CD8-positive, alpha-beta memory T cell (primary cell): ENCODE data around the gene PDCD2L. TPM values are rescaled to one million over a fixed set of nuclear protein-coding genes. Genes with fewer than 3 reads are reported as not detected.

Experiments used
- CTCF ChIA-PET: fragments of 350-600 bp; sonication (Branson Sonifier 250); formaldehyde crosslinking; loops from one replicate; lab custom pipeline; 2021; ENCODE audit warnings: antibody characterized with exemption; lab: Charles Lee
- POLR2A ChIA-PET: fragments of 350-600 bp; sonication (Branson Sonifier 250); formaldehyde crosslinking; loops from one replicate; lab custom pipeline; 2021; ENCODE audit warnings: antibody characterized with exemption; lab: Charles Lee
- DNase-seq, 5 donors: peaks; one replicate each; pipeline versions ENCODE4 v3.0.0 to v3.0.0-alpha.2; 2020 to 2022; ENCODE audit warnings: mixed read lengths in 1 of 5
- H3K27ac ChIP-seq: one replicate; pipeline ENCODE4 v1.7.0; 2013; ENCODE audit warnings: low read depth, mild to moderate bottlenecking, low read length, moderate library complexity
- H3K27me3 ChIP-seq: 2 replicates; pipeline ENCODE4 v1.7.0; 2013; ENCODE audit warnings: low read length, mild to moderate bottlenecking; ENCODE audit not compliant: insufficient read depth, poor library complexity, severe bottlenecking
- H3K36me3 ChIP-seq: 2 replicates; pipeline ENCODE4 v1.7.0; 2013; ENCODE audit warnings: mild to moderate bottlenecking, low read length, moderate library complexity; ENCODE audit not compliant: insufficient read depth
- H3K4me1 ChIP-seq: 2 replicates; pipeline ENCODE4 v1.7.0; 2013; ENCODE audit warnings: mild to moderate bottlenecking, low read length, moderate library complexity; ENCODE audit not compliant: insufficient read depth
- H3K4me3 ChIP-seq: 2 replicates; pipeline ENCODE4 v1.7.0; 2013; ENCODE audit warnings: mild to moderate bottlenecking, low read length
- H3K9me3 ChIP-seq: 2 replicates; pipeline ENCODE4 v1.7.0; 2013; ENCODE audit warnings: mild to moderate bottlenecking, low read length
- H3K27ac Mint-ChIP-seq, 8 donors: one replicate each; pipeline ENCODE4 v1.8.0; 2020 to 2021; ENCODE audit warnings: mixed read lengths in 8 of 8, mild to moderate bottlenecking in 6 of 8, inconsistent platforms in 3 of 8, moderate library complexity in 3 of 8
- H3K27me3 Mint-ChIP-seq, 2 donors: one replicate each; pipeline ENCODE4 v1.8.0; 2020 to 2021; ENCODE audit warnings: mixed read lengths in 2 of 2, mild to moderate bottlenecking in 1 of 2, moderate library complexity in 1 of 2
- H3K36me3 Mint-ChIP-seq, 3 donors: one replicate each; pipeline ENCODE4 v1.8.0; 2020 to 2021; ENCODE audit warnings: mixed read lengths in 3 of 3, inconsistent platforms in 1 of 3, mild to moderate bottlenecking in 1 of 3
- H3K4me1 Mint-ChIP-seq, 3 donors: one replicate each; pipeline ENCODE4 v1.8.0; 2020 to 2021; ENCODE audit warnings: mixed read lengths in 3 of 3, inconsistent platforms in 1 of 3, mild to moderate bottlenecking in 1 of 3
- H3K4me3 Mint-ChIP-seq, 7 donors: one replicate each; pipeline ENCODE4 v1.8.0; 2020 to 2021; ENCODE audit warnings: mixed read lengths in 7 of 7, mild to moderate bottlenecking in 6 of 7, moderate library complexity in 4 of 7, inconsistent platforms in 2 of 7
- H3K9me3 Mint-ChIP-seq, 5 donors: one replicate each; pipeline ENCODE4 v1.8.0; 2020 to 2022; ENCODE audit warnings: mixed read lengths in 5 of 5, mild to moderate bottlenecking in 3 of 5, moderate library complexity in 2 of 5, inconsistent platforms in 1 of 5
- polyA plus RNA-seq: library from polyadenylated mRNA; unstranded; fragments of 300-500 nt; fragmentation: Illumina TruSeq; gene quantifications from one replicate; pipeline ENCODE4 v1.2.3, GENCODE V29; 2021
- total RNA-seq, 2 experiments: library from RNA; stranded (reverse); gene quantifications; one replicate each; pipeline ENCODE4 v1.2.3, GENCODE V29; 2021

Gene PDCD2L
- total and polyA plus RNA-seq, 3 experiments from 2014 or later: 19.9 to 46.2 (median 40.0) TPM

DNA sequence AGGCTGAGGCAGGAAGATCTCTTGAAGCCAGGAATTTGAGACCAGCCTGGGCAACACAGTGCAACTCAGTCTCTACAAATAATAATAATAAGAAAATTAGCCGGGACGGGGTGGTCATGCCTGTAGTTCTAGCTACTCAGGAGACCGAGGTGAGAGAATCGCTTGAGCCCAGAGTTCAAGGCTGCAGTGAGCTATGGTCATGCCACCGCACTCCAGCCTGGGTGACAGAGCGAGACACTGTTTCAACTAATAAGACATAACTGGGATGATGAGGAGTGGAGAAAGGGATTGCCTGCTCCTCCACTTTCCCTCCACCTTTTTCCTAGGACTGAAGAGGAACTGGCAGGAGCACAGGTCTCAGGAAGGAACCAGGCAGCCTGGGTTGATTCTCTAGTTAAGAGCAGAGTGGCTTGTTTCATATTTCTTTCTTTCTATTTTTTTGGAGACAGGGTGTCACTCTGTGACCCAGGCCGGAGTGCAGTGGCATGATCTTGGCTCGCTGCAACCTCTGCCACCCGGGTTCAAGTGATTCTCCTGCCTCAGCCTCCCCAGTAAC lies 43.8 kb upstream of the PDCD2L start:
- no peak for DNase-seq
- H3K36me3 Mint-ChIP-seq: peaks cover 0 to 1% (median 0%) of the 10 kb centered on the region in 3 donors
- H3K27ac ChIP-seq: peak overlapping the region; percentile 74
- peaks cover 27 to 32% (median 30%) of the 10 kb centered on the region in 3 donors for H3K4me1 Mint-ChIP-seq
- no peak overlapping the region for H3K4me3 ChIP-seq
- H3K36me3 ChIP-seq: no peaks in the 10 kb centered on the region
- no peaks in the 10 kb centered on the region for H3K9me3 Mint-ChIP-seq
- peaks cover 24% of the 10 kb centered on the region for H3K4me1 ChIP-seq
- H3K9me3 ChIP-seq: no peaks in the 10 kb centered on the region
- no peaks in the 10 kb centered on the region for H3K27me3 Mint-ChIP-seq
- H3K27me3 ChIP-seq: no peaks in the 10 kb centered on the region
- ChIA-PET CTCF (no interaction called here), POLR2A (no interaction called here)
- peak overlapping the region; percentile 87 to 92 (median 90) for H3K4me3 Mint-ChIP-seq
- H3K27ac Mint-ChIP-seq: peak overlapping the region in 6 of 8 donors; percentile 85 to 97 (median 95)

DNA sequence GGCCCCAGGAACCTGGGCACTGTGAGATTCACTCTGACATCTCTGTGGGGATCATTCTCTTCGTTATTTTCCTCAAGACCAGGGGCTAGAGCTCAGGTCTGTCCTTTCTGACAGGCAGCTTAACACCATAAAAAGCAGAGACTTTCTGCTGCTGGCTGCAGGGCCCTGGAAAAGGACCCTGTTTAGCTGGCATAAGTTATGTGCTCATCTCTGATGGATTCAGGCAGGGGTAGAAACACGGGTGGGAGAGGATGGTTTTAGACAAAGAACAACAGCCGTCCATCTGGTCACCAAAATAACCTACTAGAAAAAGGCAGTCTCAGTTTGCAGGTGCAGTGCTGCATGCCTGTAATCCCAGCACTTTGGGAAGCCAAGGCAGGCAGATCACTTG lies 41.5 kb upstream of the PDCD2L start:
- Histone ChIP-seq H3K4me3 (no peak overlapping the region), H3K27ac (no peak overlapping the region), H3K4me1 (peaks cover 44% of the 10 kb centered on the region), H3K9me3 (no peaks in the 10 kb centered on the region), H3K36me3 (peaks cover 3% of the 10 kb centered on the region), H3K27me3 (no peaks in the 10 kb centered on the region)
- Mint-ChIP-seq H3K27me3 (no peaks in the 10 kb centered on the region), H3K27ac (peak overlapping the region in 2 of 8 donors; percentile 31 to 58), H3K4me1 (peaks cover 46 to 51% (median 48%) of the 10 kb centered on the region in 3 donors), H3K36me3 (peaks cover 0 to 17% (median 2%) of the 10 kb centered on the region in 3 donors), H3K4me3 (peak overlapping the region in 2 of 7 donors; percentile 1 to 95), H3K9me3 (no peaks in the 10 kb centered on the region)
- CTCF ChIA-PET: interaction anchor here (0.6 to 1.6 kb wide), 2 partner anchors 10 to 160 kb away, joined by 4 read pairs; no protein-coding TSS in a partner anchor
- DNase-seq: no peak
- POLR2A ChIA-PET: no interaction called here

DNA sequence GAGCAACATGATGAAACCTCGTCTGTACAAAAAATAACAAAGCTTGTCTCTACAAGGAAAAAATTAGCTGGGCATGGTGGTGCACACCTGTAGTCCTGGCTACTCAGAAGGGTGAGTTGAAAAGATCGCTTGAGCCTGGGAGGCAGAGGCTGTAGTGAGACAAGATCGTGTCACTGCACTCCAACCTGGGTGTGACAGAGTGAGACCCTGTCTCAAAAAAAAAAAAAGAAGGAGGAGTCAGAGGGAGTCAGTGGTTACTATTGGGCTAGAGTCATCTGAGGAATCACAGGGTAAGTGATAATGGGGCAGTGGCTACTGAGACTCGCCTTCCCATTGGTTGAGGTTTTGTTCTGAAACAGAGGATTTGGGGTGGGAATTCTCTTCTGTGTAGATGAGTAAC lies 41.1 kb upstream of the PDCD2L start:
- H3K36me3 ChIP-seq: peaks cover 7% of the 10 kb centered on the region
- CTCF ChIA-PET: interaction anchor here (0.6 to 1.6 kb wide), 2 partner anchors 11 to 161 kb away, joined by 4 read pairs; no protein-coding TSS in a partner anchor
- peak overlapping the region in 1 of 8 donors; percentile 58 for H3K27ac Mint-ChIP-seq
- H3K9me3 ChIP-seq: no peaks in the 10 kb centered on the region
- no peak overlapping the region for H3K27ac ChIP-seq
- H3K4me3 ChIP-seq: no peak overlapping the region
- no peaks in the 10 kb centered on the region for H3K27me3 Mint-ChIP-seq
- no peaks in the 10 kb centered on the region for H3K9me3 Mint-ChIP-seq
- peak overlapping the region in 3 of 7 donors; percentile 1 to 95 (median 55) for H3K4me3 Mint-ChIP-seq
- no peak for DNase-seq
- peaks cover 46% of the 10 kb centered on the region for H3K4me1 ChIP-seq
- peaks cover 45 to 53% (median 48%) of the 10 kb centered on the region in 3 donors for H3K4me1 Mint-ChIP-seq
- POLR2A ChIA-PET: no interaction called here
- no peaks in the 10 kb centered on the region for H3K27me3 ChIP-seq
- H3K36me3 Mint-ChIP-seq: peaks cover 0 to 20% (median 2%) of the 10 kb centered on the region in 3 donors

DNA sequence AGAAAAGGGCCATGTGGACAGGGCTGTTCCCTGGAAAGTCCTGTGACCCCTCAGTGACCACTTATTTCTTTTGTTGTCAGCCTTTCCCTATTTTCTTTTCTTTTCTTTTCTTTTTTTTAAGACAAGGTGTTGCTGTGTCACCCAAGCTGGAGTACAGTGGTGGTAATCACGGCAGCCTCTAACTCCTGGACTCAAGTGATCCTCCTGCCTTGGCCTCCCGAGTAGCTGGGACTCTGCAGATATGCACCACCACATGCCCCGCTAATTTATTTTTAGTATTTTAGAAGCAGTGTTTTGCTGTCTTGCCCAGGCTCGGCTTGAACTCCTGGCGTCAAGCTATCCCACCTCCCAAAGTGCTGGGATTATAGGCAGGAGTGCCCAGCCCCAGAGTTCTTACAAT lies 40.3 kb upstream of the PDCD2L start:
- H3K27me3 Mint-ChIP-seq: no peaks in the 10 kb centered on the region
- Histone ChIP-seq H3K27ac (peak overlapping the region; percentile 47), H3K4me1 (peaks cover 38% of the 10 kb centered on the region), H3K36me3 (peaks cover 15% of the 10 kb centered on the region), H3K4me3 (no peak overlapping the region), H3K27me3 (no peaks in the 10 kb centered on the region), H3K9me3 (no peaks in the 10 kb centered on the region)
- POLR2A ChIA-PET: no interaction called here
- H3K9me3 Mint-ChIP-seq: no peaks in the 10 kb centered on the region
- H3K4me1 Mint-ChIP-seq: peaks cover 40 to 49% (median 43%) of the 10 kb centered on the region in 3 donors
- H3K36me3 Mint-ChIP-seq: peaks cover 0 to 27% (median 2%) of the 10 kb centered on the region in 3 donors
- no peak for DNase-seq
- peak overlapping the region in 2 of 8 donors; percentile 6 to 56 for H3K27ac Mint-ChIP-seq
- peak overlapping the region; percentile 80 to 96 (median 95) for H3K4me3 Mint-ChIP-seq
- CTCF ChIA-PET: no interaction called here

DNA sequence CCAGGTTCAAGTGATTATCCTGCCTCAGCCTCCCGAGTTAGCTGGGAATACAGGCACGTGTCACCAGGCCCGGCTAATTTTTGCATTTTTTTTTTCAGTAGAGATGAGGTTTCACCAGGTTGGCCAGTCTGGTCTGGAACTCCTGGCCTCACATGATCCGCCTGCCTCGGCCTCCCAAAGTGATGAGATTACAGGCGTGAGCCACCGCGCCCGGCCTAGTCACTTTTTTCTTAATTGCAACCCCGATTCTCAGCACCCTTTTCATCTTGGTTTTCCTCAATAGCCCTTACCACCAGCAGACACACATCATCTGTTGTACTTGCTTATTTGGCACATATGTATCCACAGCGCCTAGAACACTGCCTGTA lies 39.8 kb upstream of the PDCD2L start:
- peak overlapping the region; percentile 56 to 95 (median 84) for H3K27ac Mint-ChIP-seq
- POLR2A ChIA-PET: no interaction called here
- no peaks in the 10 kb centered on the region for H3K9me3 Mint-ChIP-seq
- peaks cover 15% of the 10 kb centered on the region for H3K36me3 ChIP-seq
- no peak for DNase-seq
- peaks cover 37% of the 10 kb centered on the region for H3K4me1 ChIP-seq
- H3K27me3 ChIP-seq: no peaks in the 10 kb centered on the region
- H3K27me3 Mint-ChIP-seq: no peaks in the 10 kb centered on the region
- H3K9me3 ChIP-seq: no peaks in the 10 kb centered on the region
- H3K4me3 ChIP-seq: peak overlapping the region; percentile 76
- H3K4me3 Mint-ChIP-seq: peak overlapping the region; percentile 88 to 99 (median 95)
- peak overlapping the region; percentile 47 for H3K27ac ChIP-seq
- H3K4me1 Mint-ChIP-seq: peaks cover 36 to 44% (median 38%) of the 10 kb centered on the region in 3 donors
- CTCF ChIA-PET: interaction anchor here (1.7 kb wide), 1 partner anchor 18 kb away, joined by 10 read pairs; no protein-coding TSS in a partner anchor
- H3K36me3 Mint-ChIP-seq: peaks cover 0 to 32% (median 2%) of the 10 kb centered on the region in 3 donors

DNA sequence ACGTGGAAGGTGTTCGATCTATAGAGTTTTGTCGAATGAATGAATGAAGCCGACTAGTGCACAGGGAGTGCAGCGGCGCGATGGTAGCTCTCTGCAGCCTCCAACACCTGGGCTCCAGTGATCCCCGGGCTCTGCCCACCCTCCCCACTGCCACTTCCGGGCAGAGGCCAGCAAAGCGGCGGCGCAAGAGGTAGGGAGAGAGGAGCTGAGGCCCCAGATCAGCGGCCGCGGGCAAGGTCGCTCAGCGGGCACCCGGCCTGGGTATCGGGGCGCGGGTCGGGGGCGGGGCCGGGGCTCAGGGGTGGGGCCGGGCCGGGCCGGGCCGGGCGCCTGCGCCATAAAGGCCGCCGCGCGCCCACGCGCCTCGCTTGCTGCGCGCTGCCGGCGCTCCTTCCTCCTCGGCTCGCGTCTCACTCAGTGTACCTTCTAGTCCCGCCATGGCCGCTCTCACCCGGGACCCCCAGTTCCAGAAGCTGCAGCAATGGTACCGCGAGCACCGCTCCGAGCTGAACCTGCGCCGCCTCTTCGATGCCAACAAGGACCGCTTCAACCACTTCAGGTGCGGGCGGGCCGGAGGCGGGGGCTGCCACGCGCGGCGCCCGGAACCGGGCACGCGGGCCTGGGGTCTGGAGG lies 39.3 kb upstream of the PDCD2L start, which contains the start of gene GPI:
GPI (plus strand) TSS at position 367 of the 633 bp plus-strand sequence; CDS start at position 438, 71 bp downstream.
- no peaks in the 10 kb centered on the region for H3K9me3 Mint-ChIP-seq
- POLR2A ChIA-PET: interaction anchor here (0.7 to 1.1 kb wide), 3 partner anchors 9 to 780 kb away, joined by 3 read pairs; no protein-coding TSS in a partner anchor
- Histone ChIP-seq H3K27me3 (no peaks in the 10 kb centered on the region), H3K36me3 (peaks cover 19% of the 10 kb centered on the region), H3K27ac (peak within 1 kb of the TSS; percentile 81), H3K4me1 (peaks cover 32% of the 10 kb centered on the region), H3K9me3 (no peaks in the 10 kb centered on the region), H3K4me3 (peak within 1 kb of the TSS; percentile 92)
- CTCF ChIA-PET: interaction anchor here (1.7 kb wide), 1 partner anchor 18 kb away, joined by 10 read pairs; no protein-coding TSS in a partner anchor
- H3K4me3 Mint-ChIP-seq: peak within 1 kb of the TSS; percentile 95 to 99 (median 96)
- peaks cover 33 to 43% (median 33%) of the 10 kb centered on the region in 3 donors for H3K4me1 Mint-ChIP-seq
- peak; percentile 52 to 74 (median 57) for DNase-seq
- no peaks in the 10 kb centered on the region for H3K27me3 Mint-ChIP-seq
- H3K36me3 Mint-ChIP-seq: peaks cover 0 to 37% (median 2%) of the 10 kb centered on the region in 3 donors
- peak within 1 kb of the TSS; percentile 80 to 96 (median 92) for H3K27ac Mint-ChIP-seq

DNA sequence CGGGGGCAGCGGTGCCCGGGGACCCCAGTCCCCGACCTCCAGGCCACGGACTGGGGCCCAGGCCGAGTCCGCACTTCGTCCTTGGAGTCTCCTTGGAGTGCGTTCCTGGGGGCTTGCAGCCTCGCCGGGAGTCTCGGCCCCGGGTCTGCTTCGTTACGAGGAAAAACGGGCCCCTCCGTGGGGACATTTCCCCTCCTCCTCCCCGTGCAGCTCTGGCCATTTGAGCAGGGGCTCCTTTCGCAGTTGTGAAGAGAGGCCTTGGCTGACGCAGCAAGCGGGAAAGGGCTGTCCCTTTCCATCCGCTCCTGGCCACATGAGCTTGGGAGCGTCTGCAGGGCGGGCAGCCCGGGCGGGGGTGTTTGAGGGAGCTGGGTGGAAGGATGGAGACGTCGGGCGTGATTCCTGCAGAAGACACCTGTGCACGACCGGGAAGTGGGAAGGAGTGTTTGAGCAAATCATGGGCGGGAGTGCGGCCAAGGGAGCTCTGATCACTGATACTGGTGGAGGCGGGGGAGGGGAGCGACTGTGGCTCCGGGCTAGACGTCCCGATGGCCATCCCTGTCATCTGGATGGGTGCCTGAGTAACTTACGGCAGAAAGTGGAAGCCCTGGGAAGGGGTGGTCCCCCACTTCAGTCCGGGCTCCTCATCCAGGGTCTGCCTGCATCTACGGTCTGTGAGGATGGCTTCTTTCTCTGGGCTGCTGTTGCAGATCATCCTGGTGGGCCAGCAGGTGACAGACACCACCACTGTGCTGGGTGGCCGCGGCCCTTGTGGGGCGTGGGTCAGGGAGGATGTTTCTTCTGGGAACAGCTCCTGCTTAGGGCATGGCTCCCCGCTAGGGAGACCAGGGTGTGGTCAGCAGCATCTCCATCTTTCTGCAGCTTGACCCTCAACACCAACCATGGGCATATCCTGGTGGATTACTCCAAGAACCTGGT lies 38.5 kb upstream of the PDCD2L start:
- Mint-ChIP-seq H3K27me3 (no peaks in the 10 kb centered on the region), H3K4me3 (peak overlapping the region; percentile 95 to 99 (median 96)), H3K4me1 (peaks cover 30 to 46% (median 31%) of the 10 kb centered on the region in 3 donors), H3K9me3 (no peaks in the 10 kb centered on the region), H3K36me3 (peaks cover 0 to 45% (median 2%) of the 10 kb centered on the region in 3 donors), H3K27ac (peak overlapping the region; percentile 80 to 96 (median 92))
- DNase-seq: no peak
- peaks cover 31% of the 10 kb centered on the region for H3K4me1 ChIP-seq
- H3K27me3 ChIP-seq: no peaks in the 10 kb centered on the region
- POLR2A ChIA-PET: interaction anchor here (0.5 to 1.1 kb wide), 5 partner anchors 10 to 1705 kb away, joined by 3 to 4 read pairs (median 3); no protein-coding TSS in a partner anchor
- peak overlapping the region; percentile 81 for H3K27ac ChIP-seq
- peak overlapping the region; percentile 92 for H3K4me3 ChIP-seq
- CTCF ChIA-PET: interaction anchor here (1.7 kb wide), 1 partner anchor 19 kb away, joined by 10 read pairs; no protein-coding TSS in a partner anchor
- peaks cover 24% of the 10 kb centered on the region for H3K36me3 ChIP-seq
- H3K9me3 ChIP-seq: no peaks in the 10 kb centered on the region
